ENCODE results near the gene SMG6.

SMG6 gene

GRCh38 chr17:2303204-2304188, at the start of gene SMG6, which contains the start of gene SRR (continued):
- TF ChIP-seq MZF1 (tag by site-specific recombination; IDR thresholded peaks at IDR 0.05; ENCODE audit: borderline replicate concordance) = no peak
- no peak for TF ChIP-seq SCRT1 (tag by site-specific recombination; IDR thresholded peaks at IDR 0.05; ENCODE audit: borderline replicate concordance)
- no peak for TF ChIP-seq ZNF366 (tag by site-specific recombination; conservative IDR thresholded peaks at IDR 0.05)
- no peak for TF ChIP-seq ZSCAN4 (tag by site-specific recombination; IDR thresholded peaks at IDR 0.05)
- TF ChIP-seq GLIS2 (tag by site-specific recombination; IDR thresholded peaks at IDR 0.05) = peak; percentile 71
- peak; percentile 90 for TF ChIP-seq ZNF449 (tag by site-specific recombination; IDR thresholded peaks at IDR 0.05)
- no peak for TF ChIP-seq ZNF175 (tag by site-specific recombination; IDR thresholded peaks at IDR 0.05)
- TF ChIP-seq ZNF132 (tag by site-specific recombination; IDR thresholded peaks at IDR 0.05; ENCODE audit: borderline replicate concordance) = no peak
- no peak for TF ChIP-seq PRDM1 (tag by site-specific recombination; IDR thresholded peaks at IDR 0.05)
- TF ChIP-seq ZNF514 (tag by site-specific recombination; IDR thresholded peaks at IDR 0.05) = no peak
- TF ChIP-seq ZNF785 (tag by site-specific recombination; IDR thresholded peaks at IDR 0.05) = no peak
- TF ChIP-seq ZNF473 (tag by site-specific recombination; IDR thresholded peaks at IDR 0.05) = no peak
- no peak for TF ChIP-seq ZBTB21 (tag by site-specific recombination; IDR thresholded peaks at IDR 0.05)
- TF ChIP-seq ZNF658 (tag by site-specific recombination; IDR thresholded peaks at IDR 0.05) = no peak
- TF ChIP-seq ZIC2 (tag by site-specific recombination; IDR thresholded peaks at IDR 0.05) = no peak
- no peak for TF ChIP-seq ZNF140 (tag by site-specific recombination; IDR thresholded peaks at IDR 0.05)
- no peak for TF ChIP-seq ZNF274 (IDR thresholded peaks at IDR 0.05; ENCODE audit: low read length)
- no peak for TF ChIP-seq ZNF274 (tag by site-specific recombination; IDR thresholded peaks at IDR 0.05; ENCODE audit: borderline replicate concordance)
- no peak for TF ChIP-seq ZBTB10 (tag by site-specific recombination; IDR thresholded peaks at IDR 0.05)
- TF ChIP-seq ZNF596 (tag by site-specific recombination; IDR thresholded peaks at IDR 0.05) = no peak
- no peak for TF ChIP-seq ZNF280C (tag by site-specific recombination; IDR thresholded peaks at IDR 0.05)
- no peak for TF ChIP-seq ZNF311 (tag by site-specific recombination; IDR thresholded peaks at IDR 0.05; ENCODE audit: borderline replicate concordance)
- TF ChIP-seq ZNF670 (tag by site-specific recombination; IDR thresholded peaks at IDR 0.05; ENCODE audit: low read depth) = no peak
- TF ChIP-seq ZBTB1 (tag by site-specific recombination; IDR thresholded peaks at IDR 0.05) = no peak
- peak; percentile 86 for TF ChIP-seq ZBTB20 (tag by site-specific recombination; IDR thresholded peaks at IDR 0.05)
- TF ChIP-seq ZNF248 (tag by site-specific recombination; IDR thresholded peaks at IDR 0.05) = no peak
- peak; percentile 81; the same call in 1 of the 2 replicates for TF ChIP-seq EGR2 (tag by site-specific recombination; IDR thresholded peaks at IDR 0.05; ENCODE audit: low read depth)
- 0 out of 2 replicates have a peak, but pooled peaks have one; percentile 29 for TF ChIP-seq BCL11B (tag by site-specific recombination; IDR thresholded peaks at IDR 0.05; ENCODE audit: low read depth)
- no peak for TF ChIP-seq ZNF114 (tag by site-specific recombination; IDR thresholded peaks at IDR 0.05)
- TF ChIP-seq ZSCAN18 (tag by site-specific recombination; IDR thresholded peaks at IDR 0.05) = no peak
